ENCODE measurements around the gene FAM9C.

FAM9C gene

DNA sequence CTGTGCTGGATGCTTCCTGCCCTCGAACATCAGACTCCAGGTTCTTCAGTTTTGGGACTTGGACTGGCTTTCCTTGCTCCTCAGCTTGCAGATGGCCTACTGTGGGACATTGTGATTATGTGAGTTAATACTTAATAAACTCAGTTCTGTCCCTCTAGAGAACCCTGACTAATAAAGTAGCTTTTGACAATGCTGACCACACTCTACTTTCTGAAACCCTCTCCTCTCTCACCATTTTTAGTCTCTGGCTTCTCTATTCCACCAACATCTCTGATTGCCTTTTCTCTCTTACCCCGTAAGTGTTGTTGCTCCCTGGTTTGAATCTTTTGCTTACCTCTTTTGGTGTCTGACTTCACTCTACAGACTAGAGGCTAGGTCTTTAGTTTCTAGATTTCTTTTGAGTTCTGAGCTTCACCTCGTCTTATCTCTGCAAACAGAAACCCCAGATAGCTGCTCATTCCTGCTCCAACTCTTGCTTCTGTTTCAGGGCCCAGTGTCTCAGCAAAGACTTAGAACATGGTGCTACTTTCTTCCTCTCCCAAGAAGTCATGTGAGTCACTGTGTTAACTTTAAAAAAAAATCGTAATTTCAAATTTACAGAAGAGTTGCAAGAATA, 58.1 kb downstream of the FAM9C start:
- DNase-seq (ENCODE audit: low read depth, low spot score), result no peak
- in situ Hi-C loops (cut with HindIII; ENCODE audit: low sequenced_read_pairs), result no loop called here

More for the DNA sequence above, 58.1 kb downstream of the FAM9C start:
- TF ChIP-seq, protein P1, sequence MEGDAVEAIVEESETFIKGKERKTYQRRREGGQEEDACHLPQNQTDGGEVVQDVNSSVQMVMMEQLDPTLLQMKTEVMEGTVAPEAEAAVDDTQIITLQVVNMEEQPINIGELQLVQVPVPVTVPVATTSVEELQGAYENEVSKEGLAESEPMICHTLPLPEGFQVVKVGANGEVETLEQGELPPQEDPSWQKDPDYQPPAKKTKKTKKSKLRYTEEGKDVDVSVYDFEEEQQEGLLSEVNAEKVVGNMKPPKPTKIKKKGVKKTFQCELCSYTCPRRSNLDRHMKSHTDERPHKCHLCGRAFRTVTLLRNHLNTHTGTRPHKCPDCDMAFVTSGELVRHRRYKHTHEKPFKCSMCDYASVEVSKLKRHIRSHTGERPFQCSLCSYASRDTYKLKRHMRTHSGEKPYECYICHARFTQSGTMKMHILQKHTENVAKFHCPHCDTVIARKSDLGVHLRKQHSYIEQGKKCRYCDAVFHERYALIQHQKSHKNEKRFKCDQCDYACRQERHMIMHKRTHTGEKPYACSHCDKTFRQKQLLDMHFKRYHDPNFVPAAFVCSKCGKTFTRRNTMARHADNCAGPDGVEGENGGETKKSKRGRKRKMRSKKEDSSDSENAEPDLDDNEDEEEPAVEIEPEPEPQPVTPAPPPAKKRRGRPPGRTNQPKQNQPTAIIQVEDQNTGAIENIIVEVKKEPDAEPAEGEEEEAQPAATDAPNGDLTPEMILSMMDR (IDR thresholded peaks at IDR 0.05; ENCODE audit: low read depth, low read length), result no peak
- no peak overlapping the region for H3K4me3 ChIP-seq (ENCODE audit: low read depth, low read length)

All from astrocyte of the spinal cord (primary cell).